DOHH2 (cell line): ENCODE data around the gene PGPEP1.

Source experiments
- H3F3A ChIP-seq: fragments of 200-600 bp; sonication (generic), shearing (Covaris generic); 2 replicates; pipeline ENCODE4 v1.6.0; 2016; ENCODE audit warnings: antibody characterized with exemption, mild to moderate bottlenecking; ENCODE audit not compliant: control insufficient read depth, insufficient read depth
- H3K27ac ChIP-seq: fragments of 200-600 bp; sonication (generic); 2 replicates; pipeline ENCODE4 v1.5.1; 2014; ENCODE audit warnings: low read depth, mild to moderate bottlenecking, low read length, moderate library complexity
- H3K27me3 ChIP-seq: fragments of 200-600 bp; sonication (generic); 2 replicates; pipeline ENCODE4 v1.6.1; 2014; ENCODE audit warnings: mild to moderate bottlenecking, low read length, mixed read lengths; ENCODE audit not compliant: control insufficient read depth
- H3K36me3 ChIP-seq: fragments of 200-600 bp; sonication (generic); 2 replicates; pipeline ENCODE4 v1.6.1; 2014; ENCODE audit warnings: mild to moderate bottlenecking, low read length, moderate library complexity, mixed read lengths; ENCODE audit not compliant: control insufficient read depth
- H3K4me1 ChIP-seq: fragments of 200-600 bp; sonication (generic); 2 replicates; pipeline ENCODE4 v1.6.1; 2014; ENCODE audit warnings: mild to moderate bottlenecking, low read length, mixed read lengths; ENCODE audit not compliant: control insufficient read depth
- H3K4me2 ChIP-seq: fragments of 200-600 bp; sonication (generic); 2 replicates; pipeline ENCODE4 v1.6.0; 2014; ENCODE audit warnings: mild to moderate bottlenecking, low read length, moderate library complexity
- H3K4me3 ChIP-seq: fragments of 200-600 bp; sonication (generic); 2 replicates; pipeline ENCODE4 v1.5.1; 2014; ENCODE audit warnings: mild to moderate bottlenecking, low read length, mixed read lengths
- H3K79me2 ChIP-seq: fragments of 200-600 bp; sonication (generic); 2 replicates; pipeline ENCODE4 v1.6.1; 2014; ENCODE audit warnings: mild to moderate bottlenecking, low read length, mixed read lengths; ENCODE audit not compliant: control insufficient read depth
- H3K9me2 ChIP-seq: fragments of 200-600 bp; sonication (generic); replicated peaks from 2 replicates; pipeline ENCODE4 v1.6.1; 2014; ENCODE audit warnings: mild to moderate bottlenecking, low read length, mixed read lengths; ENCODE audit not compliant: control insufficient read depth
- H3K9me3 ChIP-seq: fragments of 200-600 bp; sonication (generic); 2 replicates; pipeline ENCODE4 v1.6.1; 2014; ENCODE audit warnings: antibody characterized with exemption, low read length, mixed read lengths; ENCODE audit not compliant: control insufficient read depth, insufficient read depth
- H4K20me1 ChIP-seq: fragments of 200-600 bp; sonication (generic); 2 replicates; pipeline ENCODE4 v1.6.0; 2014; ENCODE audit warnings: low read depth, mild to moderate bottlenecking, antibody characterized with exemption, low read length, moderate library complexity; ENCODE audit not compliant: control insufficient read depth, insufficient read depth
- EZH2phosphoT487 ChIP-seq: fragments of 200-600 bp; sonication (generic); IDR thresholded peaks from 2 replicates; pipeline ENCODE4 v1.6.1; 2017; ENCODE audit warnings: borderline replicate concordance, mild to moderate bottlenecking, antibody characterized with exemption, low read length, moderate library complexity, mixed read lengths
- TF ChIP-seq, protein P1 (sequence below): fragments of 200-600 bp; sonication (generic); IDR thresholded peaks from one replicate; pipeline ENCODE4 v1.5.1; 2014; ENCODE audit warnings: antibody characterized with exemption, mild to moderate bottlenecking, low read depth, low read length; ENCODE audit not compliant: poor library complexity, severe bottlenecking

PGPEP1 gene

DNA sequence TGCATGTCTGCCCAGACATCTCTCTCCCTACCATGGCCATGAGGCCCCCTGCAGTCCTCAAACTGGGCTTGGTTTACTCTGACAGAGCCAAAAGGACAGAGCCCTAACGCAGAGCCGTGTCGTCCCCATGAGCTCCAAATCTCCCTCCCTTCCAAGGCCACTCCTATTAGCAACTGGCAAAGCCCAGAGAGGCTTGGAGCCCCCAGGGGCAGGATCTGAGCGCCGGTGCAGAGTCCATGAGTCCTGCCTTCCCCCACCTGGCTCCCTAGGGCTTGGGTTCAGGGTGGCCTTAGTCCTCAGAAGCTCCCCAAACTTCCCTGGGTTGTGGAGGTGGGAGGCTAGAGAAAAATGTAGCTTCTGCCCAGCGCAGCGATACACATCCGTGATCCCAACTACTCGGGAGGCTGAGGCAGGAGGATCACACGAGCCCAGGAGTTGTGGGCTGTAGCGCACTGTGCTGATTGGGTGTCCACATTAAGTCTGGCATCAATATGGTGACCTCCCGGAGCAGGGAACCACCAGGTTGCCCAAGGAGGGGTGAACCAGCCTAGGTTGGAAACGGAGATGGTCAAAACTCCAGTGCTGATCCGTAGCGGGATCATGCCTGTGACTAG is 7.4 kb upstream of the PGPEP1 start:
- peaks cover 13% of the 10 kb centered on the region for H3K4me1 ChIP-seq
- no peaks in the 10 kb centered on the region for H3K9me2 ChIP-seq
- H3K4me3 ChIP-seq: no peak overlapping the region
- no peaks in the 10 kb centered on the region for H3K36me3 ChIP-seq
- no peak overlapping the region for H3K27ac ChIP-seq
- H3K9me3 ChIP-seq: no peaks in the 10 kb centered on the region
- peaks cover 20% of the 10 kb centered on the region for H3K27me3 ChIP-seq
- H4K20me1 ChIP-seq: no peaks in the 10 kb centered on the region
- no peak overlapping the region for H3K4me2 ChIP-seq
- TF ChIP-seq, protein P1, sequence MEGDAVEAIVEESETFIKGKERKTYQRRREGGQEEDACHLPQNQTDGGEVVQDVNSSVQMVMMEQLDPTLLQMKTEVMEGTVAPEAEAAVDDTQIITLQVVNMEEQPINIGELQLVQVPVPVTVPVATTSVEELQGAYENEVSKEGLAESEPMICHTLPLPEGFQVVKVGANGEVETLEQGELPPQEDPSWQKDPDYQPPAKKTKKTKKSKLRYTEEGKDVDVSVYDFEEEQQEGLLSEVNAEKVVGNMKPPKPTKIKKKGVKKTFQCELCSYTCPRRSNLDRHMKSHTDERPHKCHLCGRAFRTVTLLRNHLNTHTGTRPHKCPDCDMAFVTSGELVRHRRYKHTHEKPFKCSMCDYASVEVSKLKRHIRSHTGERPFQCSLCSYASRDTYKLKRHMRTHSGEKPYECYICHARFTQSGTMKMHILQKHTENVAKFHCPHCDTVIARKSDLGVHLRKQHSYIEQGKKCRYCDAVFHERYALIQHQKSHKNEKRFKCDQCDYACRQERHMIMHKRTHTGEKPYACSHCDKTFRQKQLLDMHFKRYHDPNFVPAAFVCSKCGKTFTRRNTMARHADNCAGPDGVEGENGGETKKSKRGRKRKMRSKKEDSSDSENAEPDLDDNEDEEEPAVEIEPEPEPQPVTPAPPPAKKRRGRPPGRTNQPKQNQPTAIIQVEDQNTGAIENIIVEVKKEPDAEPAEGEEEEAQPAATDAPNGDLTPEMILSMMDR: no peak
- no peak for TF ChIP-seq EZH2phosphoT487
- no peaks in the 10 kb centered on the region for H3F3A ChIP-seq
- no peaks in the 10 kb centered on the region for H3K79me2 ChIP-seq

DNA sequence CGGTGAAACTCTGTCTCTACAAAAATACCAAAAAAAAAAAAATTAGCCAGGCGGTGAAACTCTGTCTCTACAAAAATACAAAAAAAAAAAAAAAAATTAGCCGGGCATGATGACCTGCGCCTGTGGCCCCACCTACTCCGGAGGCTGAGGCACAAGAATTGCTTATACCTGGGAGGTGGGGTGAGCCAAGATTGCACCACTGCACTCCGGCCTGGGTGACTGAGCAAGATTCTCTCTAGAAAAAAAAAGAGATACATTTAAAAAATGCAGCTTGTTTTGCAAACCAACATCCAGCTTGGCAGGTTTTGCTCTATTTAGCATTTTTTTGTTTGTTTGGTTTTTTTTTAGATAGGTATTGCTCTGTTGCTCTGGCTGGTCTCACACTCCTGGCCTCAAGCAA is 6.7 kb upstream of the PGPEP1 start:
- Histone ChIP-seq H3K27ac (no peak overlapping the region), H3F3A (no peaks in the 10 kb centered on the region), H4K20me1 (no peaks in the 10 kb centered on the region), H3K9me2 (no peaks in the 10 kb centered on the region), H3K4me2 (no peak overlapping the region), H3K9me3 (no peaks in the 10 kb centered on the region), H3K36me3 (no peaks in the 10 kb centered on the region), H3K79me2 (no peaks in the 10 kb centered on the region), H3K4me3 (no peak overlapping the region), H3K27me3 (peaks cover 20% of the 10 kb centered on the region), H3K4me1 (peaks cover 8% of the 10 kb centered on the region)
- TF ChIP-seq, protein P1: no peak
- no peak for TF ChIP-seq EZH2phosphoT487

DNA sequence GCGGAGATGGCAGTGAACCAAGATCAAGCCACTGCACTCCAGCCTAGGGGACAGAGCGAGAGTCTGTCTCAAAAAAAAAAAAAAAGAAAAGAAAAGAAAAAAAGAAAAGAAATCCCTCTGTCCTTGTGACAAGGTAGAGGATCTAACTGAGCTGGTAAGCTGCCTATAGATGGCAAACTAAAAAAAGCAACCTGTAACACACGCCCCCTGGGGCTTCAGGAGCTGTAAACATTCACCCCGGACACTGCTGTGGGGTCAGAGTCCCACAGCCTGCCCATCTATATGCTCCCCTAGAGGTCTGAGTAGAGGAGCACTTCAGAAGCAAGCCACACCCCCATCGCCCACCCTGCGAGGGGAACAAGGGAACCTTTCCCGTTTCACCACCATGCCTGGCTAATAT is 4.3 kb upstream of the PGPEP1 start:
- Histone ChIP-seq H3K9me2 (no peaks in the 10 kb centered on the region), H3K36me3 (no peaks in the 10 kb centered on the region), H3K4me3 (no peak overlapping the region), H3F3A (peaks cover 9% of the 10 kb centered on the region), H3K4me1 (peaks cover 14% of the 10 kb centered on the region), H3K9me3 (no peaks in the 10 kb centered on the region), H3K79me2 (no peaks in the 10 kb centered on the region), H4K20me1 (no peaks in the 10 kb centered on the region), H3K27ac (no peak overlapping the region), H3K27me3 (peaks cover 17% of the 10 kb centered on the region), H3K4me2 (no peak overlapping the region)
- TF ChIP-seq, protein P1: no peak
- no peak for TF ChIP-seq EZH2phosphoT487
